ENCODE data around the gene MUC4.

GRCh38 chr3:195820186-195820585 is 8.5 kb upstream of the MUC4 start:
- no peak for TF ChIP-seq REST (IDR thresholded peaks at IDR 0.05; ENCODE audit: insufficient replicate concordance, low read depth)
- no peak for TF ChIP-seq CTCF (IDR thresholded peaks at IDR 0.05; ENCODE audit: insufficient read depth, low read length)
- TF ChIP-seq POLR2AphosphoS5 (IDR thresholded peaks at IDR 0.05; ENCODE audit: low read depth) = no peak
- TF ChIP-seq GABPA (IDR thresholded peaks at IDR 0.05; ENCODE audit: low read depth) = no peak
- TF ChIP-seq SPI1 (IDR thresholded peaks at IDR 0.05; ENCODE audit: borderline replicate concordance, low read depth) = no peak
